Measurements from ENCODE around the gene NCBP2.
"Not testable (repeated sequence)": the region's sequence is repeated elsewhere in the genome, so short reads cannot be mapped to it uniquely, and the experiment has no call there.

The NCBP2 gene

DNA sequence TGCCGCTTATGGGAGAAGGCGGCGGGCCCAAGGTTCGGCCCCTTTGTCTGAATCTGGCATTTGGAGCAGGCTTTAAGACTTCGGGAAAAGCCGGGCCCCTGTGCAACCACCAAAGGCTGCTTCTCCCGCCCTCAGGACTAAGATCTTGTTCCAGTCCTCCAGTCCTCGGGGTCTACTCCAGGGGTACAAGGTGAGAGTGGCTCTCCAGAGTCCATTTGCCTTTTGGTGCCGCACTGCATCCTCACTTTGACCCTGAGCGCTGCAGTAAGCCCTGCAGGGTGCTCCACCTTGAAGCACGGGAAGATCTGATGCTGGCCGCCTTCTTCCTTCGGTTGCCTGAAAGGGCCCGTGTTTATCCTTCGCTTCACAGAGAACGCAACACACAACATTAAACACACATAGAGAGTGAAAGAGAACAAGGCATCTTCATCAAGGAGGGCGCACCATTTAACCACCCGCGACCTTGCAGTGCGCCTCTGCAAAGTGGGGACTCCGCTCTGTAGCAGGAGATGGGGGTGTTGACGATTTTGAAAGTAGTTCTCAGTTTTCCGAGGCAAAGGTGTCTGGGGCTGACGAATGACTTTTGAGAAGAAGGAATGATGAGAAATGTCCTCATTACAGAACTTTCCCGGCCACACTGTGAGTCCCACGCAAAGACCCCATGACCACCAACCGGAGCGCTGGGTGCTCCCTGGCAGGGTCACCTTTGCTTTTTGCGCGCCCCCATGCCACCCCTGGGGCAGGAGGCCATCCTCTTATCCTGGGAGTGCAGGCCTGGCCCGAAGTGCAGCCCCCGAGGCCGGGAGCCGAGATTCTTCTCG, 25.3 kb upstream of the NCBP2 start:
- DNase-seq: no peak

DNA sequence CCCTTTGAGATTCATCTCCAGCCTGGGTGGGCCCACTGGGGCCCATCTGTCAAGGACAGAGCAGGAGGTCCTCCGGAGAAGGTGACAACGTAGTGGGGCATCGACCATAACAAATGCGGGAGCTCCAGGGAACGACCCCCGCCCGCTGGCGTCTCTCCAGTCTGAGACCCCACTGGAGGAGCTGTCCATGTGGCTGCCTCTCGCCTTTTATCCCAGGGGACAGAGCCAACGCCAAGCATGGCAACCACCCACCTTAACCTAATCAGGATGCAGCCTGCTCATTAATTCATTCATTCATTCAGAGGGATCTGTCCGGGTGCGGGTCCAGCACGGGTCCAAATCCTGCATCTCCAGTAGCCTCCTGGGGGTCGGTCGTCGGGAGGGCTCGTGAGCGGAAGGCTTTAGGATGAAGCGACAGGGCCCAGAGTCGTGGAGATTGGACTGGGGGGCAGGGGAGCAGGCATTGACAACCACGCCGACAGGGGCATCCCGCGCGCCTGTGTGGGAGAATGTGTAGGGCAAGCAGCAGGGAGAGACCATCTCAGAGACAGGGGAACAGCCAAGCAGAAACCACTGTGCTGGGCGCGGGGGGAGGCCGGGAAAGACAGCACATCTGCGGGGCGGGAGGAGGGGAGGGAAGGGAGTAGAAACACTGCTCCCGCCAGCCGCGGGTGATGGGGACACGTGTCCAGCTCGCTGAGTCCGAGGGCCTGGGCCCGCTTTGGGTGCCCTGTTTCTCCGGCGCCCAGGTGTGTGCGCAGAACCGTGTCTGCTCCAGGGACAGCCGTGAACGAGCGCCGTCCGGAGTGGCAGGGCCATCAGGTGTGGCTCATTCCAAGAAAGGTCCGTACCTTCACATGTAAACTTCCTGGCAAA, 24.4 kb upstream of the NCBP2 start:
- no peak for DNase-seq

DNA sequence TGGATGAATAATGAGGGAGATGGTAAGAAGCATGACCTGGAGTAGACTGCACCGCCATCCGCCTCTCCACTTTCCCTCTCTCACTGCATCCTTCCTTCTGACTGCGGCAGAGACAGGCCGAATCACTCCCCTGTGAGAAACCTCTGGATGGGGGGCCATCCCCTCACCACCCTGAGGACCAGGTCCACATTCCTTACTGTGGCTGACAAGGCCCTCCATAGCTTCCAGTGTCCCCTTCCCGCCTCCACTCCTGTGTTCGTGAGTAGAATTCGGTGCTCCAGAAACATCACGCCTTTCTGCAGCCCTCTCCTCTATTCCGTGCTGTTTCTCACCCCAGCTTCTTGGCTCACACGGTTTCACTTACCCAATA, 23.5 kb upstream of the NCBP2 start:
- no peak for DNase-seq

DNA sequence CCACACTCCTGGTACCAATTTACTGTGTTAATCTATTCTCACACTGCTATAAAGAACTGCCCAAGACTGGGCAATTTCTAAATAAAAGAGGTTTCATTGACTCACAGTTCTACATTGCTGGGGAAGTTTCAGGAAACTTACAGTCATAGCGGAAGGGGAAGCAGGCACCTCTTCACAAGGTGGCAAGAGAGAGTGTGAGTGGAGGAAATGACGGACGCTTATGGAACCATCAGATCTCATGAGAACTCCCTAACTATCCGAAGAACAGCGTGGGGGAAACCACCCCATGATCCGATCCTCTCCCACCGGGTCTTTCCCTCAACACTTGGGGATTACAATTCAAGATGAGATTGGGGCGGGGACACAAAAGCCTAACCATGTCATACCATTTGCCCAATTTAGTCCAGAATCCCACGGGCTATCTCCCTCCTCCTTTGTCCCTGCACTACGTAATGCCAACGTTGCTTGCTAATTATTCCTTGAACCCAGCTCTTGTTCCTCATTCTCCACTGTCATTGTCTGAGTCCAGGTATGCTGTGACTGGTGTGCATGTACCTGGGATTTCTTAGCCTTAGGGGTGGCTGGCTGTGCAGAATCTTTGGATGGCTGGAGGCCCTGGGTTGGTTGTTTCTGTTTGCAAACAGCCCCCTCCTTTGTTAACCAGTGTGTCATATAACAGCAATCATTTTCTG, 22.9 kb upstream of the NCBP2 start:
- DNase-seq: no peak

DNA sequence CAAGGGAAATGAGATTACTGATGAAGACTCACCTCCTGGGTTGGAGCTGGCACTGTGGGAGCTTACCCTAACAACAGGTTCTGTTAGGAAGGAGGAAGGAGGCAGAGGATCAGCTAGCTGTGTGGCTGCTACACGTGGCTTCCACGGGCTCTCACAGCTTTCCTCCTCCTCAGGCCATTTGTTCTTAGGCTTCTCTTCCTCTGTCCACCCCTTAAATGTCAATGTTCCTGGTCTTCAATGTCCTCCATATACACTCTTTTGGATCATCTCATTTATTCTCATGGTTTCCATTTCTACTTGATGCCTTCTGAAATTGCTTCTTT, 21.3 kb upstream of the NCBP2 start:
- DNase-seq: no peak

DNA sequence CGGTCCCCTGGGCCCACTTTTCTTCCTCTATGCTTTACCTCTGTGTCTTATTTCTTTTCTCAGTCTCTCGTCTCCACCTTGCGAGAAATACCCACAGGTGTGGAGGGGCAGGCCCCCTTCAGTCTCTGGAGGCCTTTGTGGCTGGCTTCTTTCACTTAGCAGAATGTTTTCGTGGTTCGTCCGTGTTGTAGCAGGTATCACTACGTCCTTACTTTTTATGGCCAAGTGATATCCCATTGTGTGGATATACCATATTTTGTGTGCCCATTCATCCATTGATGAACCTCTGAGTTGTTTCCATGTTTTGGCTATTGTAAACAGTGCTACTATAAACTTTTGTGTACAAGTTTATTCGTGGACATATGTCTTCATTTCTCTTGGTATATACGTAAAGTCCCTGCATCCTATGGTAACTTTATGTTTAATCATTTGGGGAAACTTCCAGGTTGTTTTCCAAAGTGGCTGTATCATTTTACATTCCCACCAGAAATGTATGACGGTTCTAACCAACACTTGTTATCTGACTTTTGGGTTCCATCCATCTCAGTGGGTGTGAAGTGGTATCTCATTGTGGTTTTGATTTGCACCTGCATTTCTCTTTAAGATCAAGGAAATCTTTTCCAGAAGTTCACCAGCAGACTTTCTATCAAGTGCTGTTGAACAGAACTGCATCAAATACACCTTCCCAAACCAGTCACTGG, 20.8 kb upstream of the NCBP2 start:
- no peak for DNase-seq

DNA sequence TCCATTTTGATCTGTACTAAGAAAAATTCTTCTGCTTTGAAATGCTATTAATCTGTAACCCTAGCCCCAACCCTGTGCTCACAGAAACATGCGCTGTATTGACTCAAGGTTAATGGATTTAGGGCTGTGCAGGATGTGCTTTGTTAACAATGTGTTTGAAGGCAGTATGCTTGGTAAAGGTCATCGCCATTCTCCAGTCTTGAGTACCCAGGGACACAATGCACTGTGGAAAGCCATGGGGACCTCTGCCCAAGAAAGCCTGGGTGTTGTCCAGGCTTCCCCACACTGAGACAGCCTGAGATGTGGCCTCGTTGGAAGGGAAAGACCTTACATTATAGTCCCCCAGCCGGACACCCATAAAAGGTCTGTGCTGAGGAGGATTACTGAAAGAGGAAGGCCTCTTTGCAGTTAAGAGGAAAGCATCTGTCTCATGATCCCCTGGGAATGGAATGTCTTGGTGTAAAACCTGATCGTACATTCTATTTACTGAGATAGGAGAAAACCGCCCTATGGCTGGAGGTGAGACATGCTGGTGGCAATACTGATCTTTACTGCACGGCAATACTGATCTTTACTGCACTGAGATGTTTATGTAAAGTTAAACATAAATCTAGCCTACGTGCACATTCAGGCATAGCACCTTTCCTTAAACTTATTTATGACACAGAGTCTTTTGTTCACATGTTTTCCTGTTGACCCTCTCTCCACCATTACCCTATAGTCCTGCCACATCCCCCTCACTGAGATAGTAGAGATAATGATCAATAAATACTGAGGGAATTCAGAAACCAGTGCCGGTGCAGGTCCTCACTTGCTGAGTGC, 20.0 kb upstream of the NCBP2 start:
- DNase-seq: no peak

DNA sequence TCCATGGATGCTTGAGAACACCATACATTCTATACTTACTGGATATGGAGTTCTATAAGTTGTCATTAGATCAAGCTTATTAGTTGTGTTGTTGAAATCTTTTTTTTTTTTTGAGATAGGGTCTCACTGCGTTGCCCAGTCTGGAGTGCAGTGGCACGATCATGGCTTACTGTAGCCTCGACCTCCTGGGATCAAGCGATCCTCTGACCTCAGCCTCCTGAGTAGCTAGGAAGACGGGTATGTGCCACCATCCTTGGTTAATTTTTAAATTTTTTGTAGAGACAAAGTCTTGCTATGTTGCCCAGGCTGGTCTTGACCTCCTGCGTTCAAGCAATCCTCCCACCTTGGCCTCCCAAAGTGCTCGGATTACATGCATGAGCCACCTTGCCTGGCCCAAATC, 12.5 kb upstream of the NCBP2 start:
- no peak for DNase-seq

DNA sequence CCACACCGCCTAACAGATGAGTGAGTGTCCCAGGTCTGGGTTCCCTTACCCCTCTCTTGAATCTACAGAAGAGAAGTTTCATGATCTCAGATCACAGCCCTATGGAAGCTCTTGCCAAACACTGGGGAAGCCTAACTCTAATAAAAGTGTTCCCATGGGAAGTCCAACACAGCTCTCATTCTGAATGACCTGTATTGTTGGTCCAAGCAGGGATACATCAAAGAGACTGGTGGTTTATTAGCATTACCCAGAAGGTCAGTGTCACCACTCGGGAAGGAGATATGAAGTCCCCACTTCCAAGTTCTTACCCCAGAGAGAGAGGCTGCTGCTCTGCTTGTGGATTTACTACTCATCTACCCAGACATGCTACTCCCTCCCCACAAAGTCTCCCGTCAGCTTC, 9.0 kb upstream of the NCBP2 start:
- no peak for DNase-seq

DNA sequence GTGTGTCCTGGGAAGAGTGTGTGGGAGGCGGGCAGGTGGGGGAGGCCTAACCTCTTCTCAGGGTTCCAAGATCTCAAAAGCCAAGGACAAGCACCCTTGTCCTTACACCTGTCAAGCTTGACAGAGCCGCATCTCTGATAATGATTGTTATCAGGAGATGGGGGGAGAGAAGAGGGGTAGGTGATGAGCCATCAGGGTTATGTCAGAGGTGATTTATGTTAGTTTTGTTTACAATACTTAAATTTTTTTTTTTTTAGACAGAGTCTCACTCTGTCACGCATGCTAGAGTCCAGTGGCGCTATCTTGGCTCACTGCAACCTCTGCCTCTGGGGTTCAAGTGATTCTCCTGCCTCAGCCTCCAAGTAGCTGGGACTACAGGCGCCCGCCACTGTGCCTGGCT, 7.4 kb upstream of the NCBP2 start:
- no peak for DNase-seq

DNA sequence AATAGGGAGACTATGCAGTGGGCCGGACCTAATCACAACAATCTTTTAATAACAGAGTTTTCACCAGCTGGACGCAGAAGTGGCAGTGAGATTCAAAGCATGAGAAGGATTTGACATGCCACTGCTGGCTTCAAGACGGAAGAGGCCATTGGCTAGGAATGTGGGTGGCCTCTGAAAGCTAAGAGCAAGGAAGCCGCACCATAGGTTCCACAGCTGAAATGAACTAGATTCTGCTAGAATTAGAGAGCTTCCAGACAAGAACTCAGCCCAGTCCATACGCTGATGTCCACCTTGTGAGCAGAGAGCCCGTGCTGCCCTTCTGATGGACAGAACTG, 6.9 kb upstream of the NCBP2 start:
- no peak for DNase-seq

DNA sequence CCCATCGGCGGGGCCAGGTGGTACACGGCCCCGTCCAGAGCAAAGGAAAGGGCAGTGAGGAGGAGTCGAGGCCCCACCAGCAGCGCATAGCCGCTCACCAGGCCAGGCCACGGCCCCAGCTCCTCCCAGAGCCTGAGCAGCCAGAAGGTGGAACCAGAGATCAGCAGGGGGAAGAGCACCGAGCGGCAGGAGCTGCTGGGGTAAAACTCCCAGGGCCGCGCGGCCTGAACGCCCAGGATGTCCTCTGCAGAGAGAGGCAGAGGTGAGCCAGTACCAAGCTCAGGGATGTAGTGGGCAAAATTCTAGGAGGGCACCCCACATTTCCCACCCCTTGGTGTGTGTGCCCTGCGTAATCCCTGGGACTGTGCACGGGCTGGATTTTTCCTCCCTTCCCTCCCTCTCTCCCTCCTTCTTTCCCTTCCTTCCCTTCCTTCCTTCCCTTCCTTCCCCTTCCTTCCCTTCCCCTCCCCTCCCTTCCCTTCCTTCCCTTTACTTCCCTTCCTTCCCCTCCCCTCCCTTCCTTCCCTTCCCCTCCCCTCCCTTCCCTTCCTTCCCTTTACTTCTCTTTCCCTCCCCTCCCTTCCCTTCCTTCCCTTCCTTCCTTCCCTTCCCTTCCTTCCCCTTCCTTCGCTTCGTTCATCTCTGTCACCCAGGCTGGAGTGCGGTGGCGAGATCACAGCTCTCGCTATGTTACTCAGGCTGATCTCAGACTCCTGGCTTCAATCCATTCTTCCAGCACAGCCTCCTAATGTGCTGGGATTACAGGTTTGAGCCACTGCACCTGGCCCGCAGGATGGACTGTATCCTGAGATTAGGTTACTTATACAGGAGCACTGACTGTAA, 6.3 kb upstream of the NCBP2 start:
- DNase-seq: no peak

DNA sequence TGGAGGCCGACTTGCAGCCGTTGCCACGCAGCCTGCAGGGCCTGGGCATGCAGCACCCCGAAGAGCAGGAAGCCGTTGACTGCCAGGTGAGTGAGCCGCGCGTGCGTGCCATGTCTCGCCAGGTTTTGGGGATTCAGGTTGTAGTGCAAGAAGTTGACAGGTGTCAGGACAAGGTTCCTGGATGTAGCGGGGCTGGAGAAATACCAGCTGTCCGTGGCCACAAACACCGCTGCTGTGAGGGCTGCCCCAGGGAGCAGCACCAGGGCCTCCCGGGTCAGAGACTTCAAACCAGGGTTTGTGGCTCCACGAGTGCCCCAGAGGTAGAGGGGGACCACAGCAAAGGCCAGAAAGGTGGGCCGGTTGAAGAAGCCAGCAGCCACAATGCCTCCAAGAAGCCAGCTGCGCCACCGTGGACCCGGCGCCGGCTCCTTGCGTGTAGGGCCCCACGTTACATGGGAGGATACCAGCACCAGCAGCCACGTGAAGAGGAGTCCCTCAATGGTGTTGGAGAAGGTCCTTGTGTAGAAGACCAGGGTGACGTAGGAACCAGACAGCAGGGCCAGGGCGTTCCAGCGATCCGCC, 5.6 kb upstream of the NCBP2 start:
- DNase-seq: no peak

DNA sequence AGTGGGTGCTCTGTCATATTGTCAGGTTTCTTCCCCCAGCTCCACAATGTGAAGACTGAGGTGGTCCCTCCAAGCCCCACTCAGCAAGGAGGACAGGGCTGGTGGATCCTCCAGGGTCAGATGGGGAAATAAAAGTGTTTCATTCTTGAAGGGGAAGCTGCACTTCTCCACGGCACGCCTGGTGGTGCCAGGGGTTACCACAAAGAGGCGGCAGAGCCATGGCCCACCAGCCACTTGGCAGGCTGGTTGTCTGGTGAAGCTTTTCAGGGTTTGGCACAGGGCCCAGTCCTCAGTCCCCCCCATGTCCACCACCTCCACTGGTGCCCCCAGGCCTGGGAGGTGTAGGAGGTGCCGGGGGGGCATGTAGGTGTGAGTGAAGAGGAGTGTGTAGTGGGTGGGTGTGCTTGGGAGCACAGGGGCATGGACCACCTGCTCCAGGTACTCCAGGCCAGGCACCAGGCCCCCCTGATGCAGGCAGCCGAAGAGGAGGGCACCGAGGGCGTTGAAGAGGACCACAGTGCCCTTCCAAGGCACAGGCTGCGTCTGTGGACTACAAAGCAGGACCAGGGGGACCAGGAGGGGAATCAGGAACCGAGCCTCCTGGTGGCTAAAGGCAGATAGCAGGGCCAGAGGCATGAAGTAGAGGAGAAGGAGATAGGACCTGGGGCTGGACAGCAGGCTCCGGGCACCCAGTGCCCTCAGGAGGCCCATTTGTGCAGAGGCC, 5.0 kb upstream of the NCBP2 start:
- no peak for DNase-seq

DNA sequence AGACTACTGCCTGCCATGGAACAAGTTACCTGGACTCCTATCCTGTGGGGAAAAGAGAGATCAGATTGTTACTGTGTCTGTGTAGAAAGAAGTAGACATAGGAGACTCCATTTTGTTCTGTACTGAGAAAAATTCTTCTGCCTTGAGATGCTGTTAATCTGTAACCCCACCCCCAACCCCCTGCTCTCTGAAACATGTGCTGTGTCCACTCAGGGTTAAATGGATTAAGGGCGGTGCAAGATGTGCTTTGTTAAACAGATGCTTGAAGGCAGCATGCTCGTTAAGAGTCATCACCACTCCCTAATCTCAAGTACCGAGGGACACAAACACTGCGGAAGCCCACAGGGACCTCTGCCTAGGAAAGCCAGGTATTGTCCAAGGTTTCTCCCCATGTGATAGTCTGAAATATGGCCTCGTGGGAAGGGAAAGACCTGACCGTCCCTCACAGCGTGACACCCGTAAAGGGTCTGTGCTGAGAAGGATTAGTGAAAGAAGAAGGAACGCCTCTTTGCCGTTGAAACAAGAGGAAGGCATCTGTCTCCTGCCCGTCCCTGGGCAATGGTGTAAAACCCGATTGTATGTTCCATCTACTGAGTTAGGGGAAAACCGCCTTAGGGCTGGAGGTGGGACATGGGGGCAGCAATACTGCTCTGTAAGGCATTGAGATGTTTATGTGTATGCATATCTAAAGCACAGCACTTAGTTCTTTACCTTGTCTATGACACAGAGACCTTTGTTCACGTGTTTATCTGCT, 1.9 kb upstream of the NCBP2 start:
- not testable (repeated sequence) for DNase-seq

DNA sequence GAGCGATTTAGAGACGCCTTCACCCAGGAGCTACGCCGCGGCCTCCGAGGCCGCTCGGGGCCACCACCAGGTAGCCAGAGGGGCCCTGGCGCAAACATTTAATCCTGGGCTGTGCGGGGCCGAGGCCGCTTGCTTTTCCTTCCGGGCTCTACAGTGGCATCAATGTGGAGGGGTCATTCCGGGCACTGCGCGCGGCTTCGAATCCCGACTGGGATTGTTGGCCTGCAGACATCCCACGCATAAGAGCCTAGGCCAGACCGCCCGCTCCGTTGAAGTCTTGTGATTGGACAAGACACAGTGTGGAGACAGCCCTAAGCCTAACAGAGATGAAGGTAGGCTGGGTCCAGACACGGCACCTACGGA, 568 bp upstream of the NCBP2 start:
- no peak for DNase-seq

DNA sequence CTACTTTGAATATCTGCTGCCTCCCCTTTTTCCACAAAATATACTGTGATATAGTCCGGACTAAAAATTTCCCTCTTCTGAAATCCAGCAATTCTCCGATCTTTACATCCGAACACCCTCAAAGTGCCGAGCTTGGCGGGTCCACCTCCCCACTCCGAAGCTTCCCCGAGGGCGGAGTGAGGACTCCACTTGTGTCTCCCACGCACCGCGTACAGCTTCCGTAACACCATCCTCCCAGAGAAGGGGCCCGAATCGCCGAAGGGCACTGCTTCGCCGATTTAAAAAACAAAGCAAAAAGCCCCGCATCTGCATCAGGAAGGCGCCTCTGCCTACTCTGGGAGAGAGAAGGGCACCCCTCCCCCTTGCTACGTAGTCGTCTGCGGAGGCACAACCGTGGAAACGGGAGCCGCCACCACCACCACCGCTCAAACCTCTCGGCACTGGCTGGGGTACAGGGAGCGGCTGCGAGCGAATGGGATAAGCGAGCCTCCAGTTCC, 551 bp downstream of the NCBP2 start:
- peak; percentile 73 for DNase-seq

DNA sequence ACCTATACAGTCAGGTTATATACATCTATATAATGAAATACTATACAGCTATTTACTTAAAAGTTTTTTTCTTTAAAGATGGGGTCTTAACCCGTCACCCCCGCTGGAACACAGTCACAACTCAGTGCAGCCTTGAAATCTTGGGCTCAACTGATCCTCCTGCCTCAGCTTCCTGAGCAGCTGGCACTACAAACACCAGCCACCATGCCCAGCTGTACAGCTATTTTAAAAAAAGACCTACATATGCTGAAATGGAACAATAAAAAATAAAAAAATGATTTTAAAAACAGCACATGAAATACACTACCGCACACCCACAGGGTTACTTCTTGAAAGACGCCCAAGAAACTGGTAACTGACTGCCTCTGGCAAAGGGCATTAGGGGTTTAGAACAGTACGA, 3.8 kb downstream of the NCBP2 start:
- DNase-seq: no peak

DNA sequence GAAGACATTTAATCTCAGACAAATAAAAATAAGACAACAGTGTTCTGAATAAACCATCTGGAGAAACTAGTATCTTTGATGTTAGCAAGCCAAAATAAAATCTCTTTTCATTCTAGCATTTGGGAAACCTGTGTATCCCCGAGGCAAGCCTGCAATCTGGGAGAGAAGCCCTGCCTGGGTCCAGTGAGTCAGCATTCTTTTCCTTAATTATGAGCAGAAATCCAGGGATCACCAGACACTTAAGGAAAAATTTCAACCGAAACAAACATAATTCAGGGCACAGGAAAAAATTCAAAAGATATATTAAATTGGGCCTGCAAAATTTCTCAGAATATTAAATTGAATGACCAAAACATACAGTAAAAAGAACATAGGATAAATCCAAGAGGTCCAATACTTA, 4.2 kb downstream of the NCBP2 start:
- DNase-seq: no peak

DNA sequence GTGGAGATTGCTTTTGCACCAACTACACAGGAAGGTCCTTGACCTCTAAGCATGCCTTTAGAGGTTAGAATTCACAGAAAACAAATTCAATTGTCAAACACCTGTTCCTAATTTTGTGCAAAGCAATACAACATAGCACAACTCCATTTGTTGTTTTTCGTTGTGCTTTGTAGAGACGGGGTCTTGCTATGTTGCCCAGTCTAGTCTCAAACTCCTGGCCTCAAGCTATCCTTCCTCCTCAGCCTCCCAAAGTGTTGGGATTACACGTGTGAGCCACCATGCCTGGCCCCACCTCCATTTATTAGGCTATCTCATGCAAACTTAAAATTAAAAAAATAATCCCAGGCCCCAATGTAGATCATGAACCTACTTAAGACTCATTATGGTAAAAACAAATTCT, 6.0 kb downstream of the NCBP2 start:
- no peak for DNase-seq

Data from stimulated activated naive CD4-positive, alpha-beta T cell treated with Interleukin-2 at 50 U/mL for 16 hours (primary cell).